Kidney (tissue), 14 donors: ENCODE measurements around the gene C2CD3. TPM values are rescaled to one million over a fixed set of nuclear protein-coding genes. Genes with fewer than 3 reads are reported as not detected.

Experiments used
- DNase-seq, 5 donors: peaks; one replicate each; pipeline ENCODE4 v3.0.0-alpha.2; 2013 to 2020
- FAIRE-seq: peaks from 2 replicates; lab custom pipeline; 2012; peaks lifted over from hg19 to GRCh38; lab: Jason Lieb, UNC
- H3K27ac ChIP-seq, 2 donors: one replicate each; pipeline ENCODE4 v1.7.0; 2013; ENCODE audit warnings: low read depth in 2 of 2, low read length in 2 of 2, inconsistent platforms in 1 of 2
- H3K27me3 ChIP-seq: one replicate; pipeline ENCODE4 v1.7.1; 2013; ENCODE audit warnings: low read length, inconsistent platforms; ENCODE audit not compliant: control insufficient read depth, insufficient read depth
- H3K36me3 ChIP-seq, 3 donors: one replicate each; pipeline versions ENCODE4 v1.7.0 to v1.7.1; 2013; ENCODE audit warnings: low read length in 3 of 3, control low read depth in 1 of 3, inconsistent platforms in 1 of 3; ENCODE audit not compliant: insufficient read depth in 3 of 3, control insufficient read depth in 2 of 3
- H3K4me1 ChIP-seq, 3 donors: one replicate each; pipeline versions ENCODE4 v1.7.0 to v1.7.1; 2013; ENCODE audit warnings: low read length in 3 of 3, inconsistent platforms in 1 of 3, low read depth in 1 of 3; ENCODE audit not compliant: control insufficient read depth in 2 of 3, insufficient read depth in 2 of 3
- H3K4me3 ChIP-seq, 3 donors: one replicate each; pipeline versions ENCODE4 v1.7.0 to v1.8.1; 2013; ENCODE audit warnings: low read length in 3 of 3, control low read depth in 1 of 3, inconsistent platforms in 1 of 3
- H3K9ac ChIP-seq, 3 donors: one replicate each; pipeline versions ENCODE4 v1.7.0 to v1.7.1; 2013; ENCODE audit warnings: low read length in 3 of 3, control low read depth in 1 of 3, inconsistent platforms in 1 of 3
- H3K9me3 ChIP-seq, 3 donors: one replicate each; pipeline versions ENCODE4 v1.7.0 to v1.7.1; 2013; ENCODE audit warnings: low read length in 3 of 3, control low read depth in 1 of 3, inconsistent platforms in 1 of 3; ENCODE audit not compliant: control insufficient read depth in 2 of 3, insufficient read depth in 1 of 3
- intact Hi-C: fragments of 100-400 bp; cut with DNase I; formaldehyde crosslinking; loops from one replicate; pipeline ENCODE4 v1.11.1; 2022
- polyA plus RNA-seq: library from polyadenylated mRNA; stranded (reverse); fragments of 350-450 nt; fragmentation: Illumina TruSeq; extraction: RNeasy Lipid Tissue Mini Kit (QIAGEN cat#74804); gene quantifications from one replicate; pipeline ENCODE4 v1.2.3, GENCODE V29; 2014; ENCODE audit warnings: low read depth, low replicate concordance; ENCODE audit not compliant: insufficient read depth
- total RNA-seq: library from RNA; stranded (reverse); fragmentation: NEBNext Ultra II Directional; extraction: Animal tissue kit (Norgen Biotek cat#: 25700); gene quantifications from one replicate; pipeline ENCODE4 v1.2.1, GENCODE V29; 2021
- TF ChIP-seq, protein P1 (sequence below): IDR thresholded peaks from 3 replicates; pipeline ENCODE4 v1.5.1; 2012; ENCODE audit warnings: mild to moderate bottlenecking, moderate library complexity, borderline replicate concordance; ENCODE audit not compliant: insufficient read depth; ENCODE audit errors: extremely low read depth
- donor health status: control.
- donor health status: control.
- donor health status: control.
- donor health status: control.
- donor health status: control.
- donor health status: DM: yes; HTN: yes; CAD: no.
- donor health status: Normal renal cell carcinoma (clear cell type).

C2CD3 gene
- total and polyA plus RNA-seq, 2 donors from 2014 or later, result 5.6 to 28.7 TPM

DNA sequence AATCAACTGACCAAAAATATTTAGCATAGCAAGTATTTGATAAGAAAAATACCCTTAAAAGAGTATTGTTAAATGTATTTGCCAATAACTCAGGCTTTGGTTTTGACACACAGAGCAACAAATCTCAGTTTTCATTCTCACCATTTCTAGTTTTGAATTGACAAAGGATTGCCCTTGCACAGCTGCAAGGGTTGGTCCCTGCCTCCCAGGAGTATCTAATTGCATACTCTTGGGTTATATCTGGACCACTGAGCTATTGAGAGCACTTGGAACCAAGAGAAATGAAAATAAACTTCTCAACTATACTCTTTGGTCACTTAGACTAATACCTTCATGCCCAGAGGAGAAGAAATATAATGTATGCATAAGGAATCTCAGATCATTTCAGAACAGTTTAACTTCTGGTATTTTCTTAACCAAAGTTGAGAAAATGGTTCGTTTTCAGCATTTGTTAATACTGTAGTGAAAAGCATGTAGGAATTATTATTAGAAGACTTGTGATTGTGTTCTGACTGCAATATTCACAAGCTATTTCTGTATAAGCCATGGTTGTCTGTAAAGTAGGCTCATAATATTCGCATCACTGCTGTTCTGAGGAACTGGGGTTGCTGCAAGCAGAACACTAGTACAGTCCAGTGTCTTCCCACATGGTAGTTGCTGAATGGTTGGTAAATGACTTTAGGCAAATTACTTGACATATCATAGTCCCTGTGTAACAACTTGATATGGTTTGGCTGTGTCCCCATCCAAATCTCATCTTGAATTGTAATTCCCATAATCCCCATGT is 7.9 kb downstream of the C2CD3 start:
- Histone ChIP-seq H3K9ac (no peak overlapping the region), H3K4me1 (no peaks in the 10 kb centered on the region), H3K9me3 (no peaks in the 10 kb centered on the region), H3K36me3 (peaks cover 3 to 12% (median 7%) of the 10 kb centered on the region in 3 donors), H3K27me3 (no peaks in the 10 kb centered on the region), H3K27ac (no peak overlapping the region), H3K4me3 (no peak overlapping the region)
- TF ChIP-seq, protein P1, sequence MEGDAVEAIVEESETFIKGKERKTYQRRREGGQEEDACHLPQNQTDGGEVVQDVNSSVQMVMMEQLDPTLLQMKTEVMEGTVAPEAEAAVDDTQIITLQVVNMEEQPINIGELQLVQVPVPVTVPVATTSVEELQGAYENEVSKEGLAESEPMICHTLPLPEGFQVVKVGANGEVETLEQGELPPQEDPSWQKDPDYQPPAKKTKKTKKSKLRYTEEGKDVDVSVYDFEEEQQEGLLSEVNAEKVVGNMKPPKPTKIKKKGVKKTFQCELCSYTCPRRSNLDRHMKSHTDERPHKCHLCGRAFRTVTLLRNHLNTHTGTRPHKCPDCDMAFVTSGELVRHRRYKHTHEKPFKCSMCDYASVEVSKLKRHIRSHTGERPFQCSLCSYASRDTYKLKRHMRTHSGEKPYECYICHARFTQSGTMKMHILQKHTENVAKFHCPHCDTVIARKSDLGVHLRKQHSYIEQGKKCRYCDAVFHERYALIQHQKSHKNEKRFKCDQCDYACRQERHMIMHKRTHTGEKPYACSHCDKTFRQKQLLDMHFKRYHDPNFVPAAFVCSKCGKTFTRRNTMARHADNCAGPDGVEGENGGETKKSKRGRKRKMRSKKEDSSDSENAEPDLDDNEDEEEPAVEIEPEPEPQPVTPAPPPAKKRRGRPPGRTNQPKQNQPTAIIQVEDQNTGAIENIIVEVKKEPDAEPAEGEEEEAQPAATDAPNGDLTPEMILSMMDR, result no peak
- intact Hi-C loops, result no loop called here
- no peak for DNase-seq
- FAIRE-seq, result no peak

- no peak overlapping the region for H3K4me3 ChIP-seq
- DNase-seq, result no peak
- H3K9ac ChIP-seq, result no peak overlapping the region
- intact Hi-C loops, result no loop called here
- peaks cover 0 to 3% (median 0%) of the 10 kb centered on the region in 3 donors for H3K36me3 ChIP-seq
- no peaks in the 10 kb centered on the region for H3K9me3 ChIP-seq
- H3K27me3 ChIP-seq, result no peaks in the 10 kb centered on the region
- peak; percentile 82 for FAIRE-seq
- no peak overlapping the region for H3K27ac ChIP-seq
- TF ChIP-seq, protein P1, result no peak
- no peaks in the 10 kb centered on the region for H3K4me1 ChIP-seq
These were observed 11.2 kb downstream of the C2CD3 start for GRCh38 chr11:74159642-74160041.

GRCh38 chr11:74157169-74157568 is 13.6 kb downstream of the C2CD3 start:
- Histone ChIP-seq H3K9me3 (no peaks in the 10 kb centered on the region), H3K36me3 (peaks cover 0 to 3% (median 0%) of the 10 kb centered on the region in 3 donors), H3K4me3 (no peak overlapping the region), H3K9ac (no peak overlapping the region), H3K27ac (no peak overlapping the region), H3K27me3 (no peaks in the 10 kb centered on the region), H3K4me1 (no peaks in the 10 kb centered on the region)
- FAIRE-seq (no peak), DNase-seq (no peak)
- TF ChIP-seq, protein P1, result no peak
- intact Hi-C loops, result no loop called here
